Measurements from ENCODE around the gene KIF24.
"Not testable (repeated sequence)": the region's sequence is repeated elsewhere in the genome, so short reads cannot be mapped to it uniquely, and the experiment has no call there.

GRCh38 chr9:34367751-34368410 is 38.8 kb upstream of the KIF24 start:
- not testable (repeated sequence) for TF ChIP-seq POLR2A, CTCF (IDR thresholded peaks at IDR 0.05)
